ENCODE results near the gene DAAM1.

GRCh38 chr14:59245809-59246295 lies 57.4 kb downstream of the DAAM1 start:
- TF ChIP-seq CTCF (IDR thresholded peaks at IDR 0.05): no peak
- TF ChIP-seq POLR2A (IDR thresholded peaks at IDR 0.05): no peak

All from breast epithelium (tissue), 3 donors.